Measurements from ENCODE around the gene IREB2. TPM values are rescaled to one million over a fixed set of nuclear protein-coding genes. Genes with fewer than 3 reads are reported as not detected.
"Not testable (repeated sequence)": the region's sequence is repeated elsewhere in the genome, so short reads cannot be mapped to it uniquely, and the experiment has no call there.

The IREB2 gene
- total and polyA plus RNA-seq, 4 experiments from 2014 or later, result 7.6 to 71.9 (median 42.2) TPM

DNA sequence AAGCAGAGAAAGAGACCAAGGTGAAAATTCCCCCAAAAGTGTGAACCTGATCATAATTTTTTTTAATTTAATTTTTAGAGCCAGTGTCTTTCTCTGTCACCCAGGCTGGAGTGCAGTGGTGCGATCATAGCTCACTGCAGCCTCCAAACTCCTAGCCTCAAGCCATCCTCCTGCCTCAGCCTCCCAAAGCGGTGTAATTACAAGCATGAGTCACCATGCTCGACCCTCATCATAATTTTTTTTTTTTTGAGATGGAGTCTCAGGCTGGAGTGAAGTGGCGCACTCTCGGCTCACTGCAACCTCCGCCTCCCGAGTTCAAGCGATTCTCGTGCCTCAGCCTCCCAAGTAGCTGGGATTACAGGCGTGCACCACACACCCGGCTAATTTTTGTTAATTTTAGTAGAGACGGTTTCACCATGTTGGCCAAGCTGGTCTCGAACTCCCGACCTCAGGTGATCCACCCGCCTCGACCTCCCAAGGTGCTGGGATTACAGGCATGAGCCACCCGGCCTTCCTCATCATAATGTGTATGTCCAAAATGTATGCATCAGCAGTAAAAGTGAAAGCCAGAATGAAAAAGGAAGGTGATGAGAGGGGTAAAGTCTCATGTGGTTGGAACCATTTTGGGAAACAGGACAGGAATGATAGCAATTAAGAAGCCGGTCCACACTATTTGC is 101.6 kb downstream of the IREB2 start:
- H3K36me3 Mint-ChIP-seq, result peaks cover 8 to 39% of the 10 kb centered on the region in 2 donors
- H3K27me3 ChIP-seq (ENCODE audit: insufficient read depth, low read length); H3K9me3 ChIP-seq (ENCODE audit: control insufficient read depth in 1 of 2, low read length in 2 of 2); H3K9me3 Mint-ChIP-seq; H3K36me3 ChIP-seq (ENCODE audit: insufficient read depth, low read length); H3K27me3 Mint-ChIP-seq; DNase-seq: not testable (repeated sequence)
- H3K4me3 Mint-ChIP-seq, result peak overlapping the region; percentile 92 to 99 (median 98)
- ChIA-PET CTCF (ENCODE audit: partially characterized antibody) (interaction anchor here (1.0 to 1.6 kb wide), 3 partner anchors 9 to 30 kb away, joined by 3 to 6 read pairs (median 5); no protein-coding TSS in a partner anchor), POLR2A (ENCODE audit: partially characterized antibody) (interaction anchor here (0.7 to 4.2 kb wide), 18 partner anchors 7 to 467 kb away, joined by 3 to 45 read pairs (median 6); partner anchors contain the start of genes CHRNA5, DNAJA4, HYKK and IREB2)
- H3K4me3 ChIP-seq (ENCODE audit: low read length in 2 of 2), result peak overlapping the region; percentile 70 to 96
- H3K4me1 ChIP-seq (ENCODE audit: insufficient read depth, low read length), result peaks cover 30% of the 10 kb centered on the region
- H3K27ac ChIP-seq (ENCODE audit: low read depth, low read length), result peak overlapping the region; percentile 97
- peak overlapping the region; percentile 89 to 100 (median 99) for H3K27ac Mint-ChIP-seq
- intact Hi-C loops (cut with micrococcal nuclease), result loop anchor here (1.0 to 2.0 kb wide), 5 partner anchors 25 to 390 kb away; partner anchors contain the start of genes CHRNA5, HYKK, IDH3A and IREB2
- peaks cover 16 to 38% (median 27%) of the 10 kb centered on the region in 4 donors for H3K4me1 Mint-ChIP-seq

DNA sequence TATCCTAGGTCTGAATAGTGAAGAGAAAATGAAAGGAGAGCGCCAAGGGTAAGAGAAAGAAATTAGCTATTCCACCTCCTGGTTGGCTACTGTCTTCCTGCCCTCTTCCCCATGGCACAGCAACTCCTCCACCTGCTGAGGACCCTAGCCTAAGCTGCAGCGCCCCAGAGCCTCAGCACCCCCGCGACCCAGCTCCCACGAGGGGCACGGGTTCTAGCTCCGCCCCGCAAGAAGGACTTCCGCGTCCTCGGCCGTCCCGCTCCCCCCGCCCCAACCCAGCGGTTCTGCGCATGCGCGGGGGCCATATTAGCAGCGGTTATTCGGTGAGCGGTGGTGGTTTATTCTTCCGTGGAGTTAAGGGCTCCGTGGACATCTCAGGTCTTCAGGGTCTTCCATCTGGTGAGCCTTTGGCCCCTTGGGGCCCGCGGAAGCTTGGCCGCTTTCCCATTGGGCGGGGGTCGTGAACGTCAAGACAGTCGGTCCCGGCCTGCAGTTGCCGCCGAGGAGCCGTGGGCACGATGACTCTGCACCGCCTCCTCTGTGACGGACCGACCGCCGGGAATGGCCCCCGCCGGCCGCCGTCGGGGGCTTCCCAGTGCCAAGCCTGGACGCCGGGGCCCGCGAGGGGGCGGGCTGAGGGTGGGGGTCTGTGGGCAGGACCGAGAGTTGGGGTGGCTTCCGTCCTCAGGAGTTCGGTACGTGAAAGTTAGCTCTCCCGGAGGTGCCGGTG is 102.3 kb downstream of the IREB2 start, which contains the start of gene PSMA4:
Gene PSMA4, plus strand, starts transcription at position 304 of the 730 bp plus-strand sequence. CDS start 1,484 bp downstream, outside the sequence.
- H3K4me1 Mint-ChIP-seq, result peaks cover 17 to 38% (median 27%) of the 10 kb centered on the region in 4 donors
- ChIA-PET CTCF (ENCODE audit: partially characterized antibody) (interaction anchor here (1.0 to 1.6 kb wide), 4 partner anchors 10 to 31 kb away, joined by 3 to 6 read pairs (median 4); no protein-coding TSS in a partner anchor), POLR2A (ENCODE audit: partially characterized antibody) (interaction anchor here (0.8 to 4.2 kb wide), 18 partner anchors 8 to 468 kb away, joined by 3 to 45 read pairs (median 6); partner anchors contain the start of genes CHRNA5, DNAJA4, HYKK and IREB2)
- Histone ChIP-seq H3K27ac (ENCODE audit: low read depth, low read length) (peak within 1 kb of the TSS; percentile 97), H3K36me3 (ENCODE audit: insufficient read depth, low read length) (peaks cover 15% of the 10 kb centered on the region), H3K27me3 (ENCODE audit: insufficient read depth, low read length) (no peaks in the 10 kb centered on the region), H3K9me3 (ENCODE audit: control insufficient read depth in 1 of 2, low read length in 2 of 2) (no peaks in the 10 kb centered on the region), H3K4me3 (ENCODE audit: low read length in 2 of 2) (peak within 1 kb of the TSS; percentile 70 to 96), H3K4me1 (ENCODE audit: insufficient read depth, low read length) (peaks cover 30% of the 10 kb centered on the region)
- peaks cover 0 to 7% (median 0%) of the 10 kb centered on the region in 8 donors for H3K9me3 Mint-ChIP-seq
- DNase-seq, result peak; percentile 92 to 97 (median 94)
- intact Hi-C loops (cut with micrococcal nuclease), result loop anchor here (1.0 to 2.0 kb wide), 5 partner anchors 24 to 391 kb away; partner anchors contain the start of genes CHRNA5, HYKK, IDH3A and IREB2
- H3K27me3 Mint-ChIP-seq, result no peaks in the 10 kb centered on the region
- H3K4me3 Mint-ChIP-seq, result peak within 1 kb of the TSS; percentile 92 to 99 (median 98)
- H3K36me3 Mint-ChIP-seq, result peaks cover 13 to 44% of the 10 kb centered on the region in 2 donors
- H3K27ac Mint-ChIP-seq, result peak within 1 kb of the TSS; percentile 89 to 100 (median 99)

DNA sequence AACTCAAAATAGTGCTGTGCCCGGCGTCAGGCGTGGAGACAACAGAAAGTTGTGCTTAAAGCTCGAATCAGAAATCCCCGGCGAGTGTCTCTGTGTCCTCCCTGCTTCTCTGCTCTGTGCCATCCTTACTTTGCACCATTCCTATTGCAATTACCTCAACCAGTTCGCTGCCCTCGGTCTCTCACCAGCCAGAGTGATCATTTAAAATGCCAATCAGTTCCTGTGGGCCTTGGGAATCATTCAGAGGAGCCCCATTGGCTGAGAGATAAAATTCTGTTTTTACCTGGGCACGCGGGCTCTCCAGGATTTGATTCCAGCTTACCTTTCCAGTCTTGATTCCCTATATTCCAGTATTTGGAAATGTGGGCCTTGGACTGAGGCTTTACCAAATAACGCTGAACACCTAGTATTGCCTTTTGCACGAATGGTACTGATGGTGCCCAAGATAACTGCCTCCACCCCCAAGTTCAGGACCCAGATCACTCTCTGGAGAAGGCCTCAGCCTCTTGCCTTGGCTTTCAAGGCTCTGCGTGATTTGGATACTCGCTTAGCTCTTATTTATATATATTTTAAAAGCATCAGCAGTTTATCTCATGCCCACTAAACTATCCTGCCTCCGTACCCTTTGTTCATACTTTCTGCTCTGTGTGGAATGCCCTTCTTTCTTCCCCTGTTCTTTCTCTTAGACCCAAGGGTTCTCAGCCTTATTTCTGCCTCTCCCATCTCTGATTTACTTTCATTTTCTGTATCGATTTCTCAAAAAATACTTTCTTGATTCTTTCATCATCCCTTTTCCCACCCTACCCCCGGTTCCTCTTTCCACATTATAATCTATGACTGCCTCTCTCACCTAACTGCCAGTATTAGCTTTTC is 103.1 kb downstream of the IREB2 start:
- H3K36me3 Mint-ChIP-seq, result peaks cover 16 to 52% of the 10 kb centered on the region in 2 donors
- H3K27me3 Mint-ChIP-seq, result no peaks in the 10 kb centered on the region
- peaks cover 0 to 7% (median 0%) of the 10 kb centered on the region in 8 donors for H3K9me3 Mint-ChIP-seq
- Histone ChIP-seq H3K4me1 (ENCODE audit: insufficient read depth, low read length) (peaks cover 30% of the 10 kb centered on the region), H3K9me3 (ENCODE audit: control insufficient read depth in 1 of 2, low read length in 2 of 2) (no peaks in the 10 kb centered on the region), H3K36me3 (ENCODE audit: insufficient read depth, low read length) (peaks cover 23% of the 10 kb centered on the region), H3K27ac (ENCODE audit: low read depth, low read length) (peak overlapping the region; percentile 97), H3K27me3 (ENCODE audit: insufficient read depth, low read length) (no peaks in the 10 kb centered on the region), H3K4me3 (ENCODE audit: low read length in 2 of 2) (peak overlapping the region; percentile 70 to 96)
- POLR2A ChIA-PET (ENCODE audit: partially characterized antibody), result interaction anchor here (1.2 to 4.2 kb wide), 15 partner anchors 8 to 468 kb away, joined by 3 to 45 read pairs (median 7); partner anchors contain the start of genes CHRNA5, DNAJA4, HYKK and IREB2
- CTCF ChIA-PET (ENCODE audit: partially characterized antibody), result interaction anchor here (1.1 to 1.6 kb wide), 3 partner anchors 11 to 24 kb away, joined by 3 to 6 read pairs (median 5); no protein-coding TSS in a partner anchor
- H3K27ac Mint-ChIP-seq, result peak overlapping the region; percentile 89 to 99 (median 99)
- DNase-seq, result peak in 4 of 5 donors; percentile 11 to 34 (median 17)
- intact Hi-C loops (cut with micrococcal nuclease), result loop anchor here (1.0 to 2.0 kb wide), 5 partner anchors 24 to 392 kb away; partner anchors contain the start of genes CHRNA5, HYKK, IDH3A and IREB2
- peaks cover 17 to 40% (median 27%) of the 10 kb centered on the region in 4 donors for H3K4me1 Mint-ChIP-seq
- peak overlapping the region; percentile 92 to 99 (median 98) for H3K4me3 Mint-ChIP-seq

DNA sequence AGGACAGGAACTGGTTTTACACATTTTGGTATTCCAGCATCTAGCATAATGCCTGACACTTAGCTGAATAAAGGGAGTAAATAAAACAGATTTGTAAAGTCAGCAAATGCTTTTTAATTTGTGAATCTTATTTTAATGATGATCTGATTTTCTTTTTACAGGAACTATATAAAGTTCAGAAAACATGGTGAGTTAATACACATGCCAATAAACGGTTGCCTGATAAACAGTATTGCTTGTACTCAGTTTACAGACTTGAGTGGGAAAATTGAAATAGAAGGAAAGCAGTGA is 103.7 kb downstream of the IREB2 start:
- DNase-seq, result no peak
- ChIA-PET POLR2A (ENCODE audit: partially characterized antibody) (interaction anchor here (2.0 to 4.2 kb wide), 7 partner anchors 8 to 277 kb away, joined by 6 to 45 read pairs (median 20); partner anchors contain the start of genes CHRNA5, DNAJA4, HYKK and IREB2), CTCF (ENCODE audit: partially characterized antibody) (no interaction called here)
- Mint-ChIP-seq H3K9me3 (peaks cover 0 to 7% (median 0%) of the 10 kb centered on the region in 8 donors), H3K27ac (peak overlapping the region; percentile 89 to 99 (median 99)), H3K4me1 (peaks cover 17 to 41% (median 27%) of the 10 kb centered on the region in 4 donors), H3K27me3 (no peaks in the 10 kb centered on the region), H3K4me3 (peak overlapping the region; percentile 92 to 99 (median 98)), H3K36me3 (peaks cover 16 to 56% of the 10 kb centered on the region in 2 donors)
- Histone ChIP-seq H3K9me3 (ENCODE audit: control insufficient read depth in 1 of 2, low read length in 2 of 2) (no peaks in the 10 kb centered on the region), H3K27me3 (ENCODE audit: insufficient read depth, low read length) (no peaks in the 10 kb centered on the region), H3K36me3 (ENCODE audit: insufficient read depth, low read length) (peaks cover 28% of the 10 kb centered on the region), H3K4me3 (ENCODE audit: low read length in 2 of 2) (peak overlapping the region; percentile 70 to 96), H3K27ac (ENCODE audit: low read depth, low read length) (peak overlapping the region; percentile 97), H3K4me1 (ENCODE audit: insufficient read depth, low read length) (peaks cover 30% of the 10 kb centered on the region)
- intact Hi-C loops (cut with micrococcal nuclease), result loop anchor here (2.0 kb wide), 2 partner anchors 23 to 331 kb away; partner anchors contain the start of genes CHRNA5 and MORF4L1

DNA sequence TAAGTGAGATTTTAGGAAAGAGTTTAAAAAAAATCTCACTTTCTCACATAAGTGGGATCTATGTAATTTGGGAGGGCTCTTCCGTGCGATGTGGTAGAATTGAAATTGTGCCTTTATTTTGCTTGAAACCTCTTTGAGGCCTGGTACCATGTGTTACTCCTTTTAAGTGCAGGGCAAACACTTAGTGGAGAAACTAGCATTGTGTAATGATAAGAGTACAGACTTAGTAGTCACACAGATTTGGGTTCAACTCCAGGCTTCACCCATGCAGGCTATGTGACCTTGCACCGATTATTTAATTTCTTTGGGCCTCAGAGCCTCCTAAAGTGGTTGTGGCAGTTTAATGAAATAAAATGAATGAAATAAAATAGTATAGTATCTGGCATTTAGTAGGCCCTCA is 104.6 kb downstream of the IREB2 start:
- Mint-ChIP-seq H3K27me3 (no peaks in the 10 kb centered on the region), H3K9me3 (peaks cover 0 to 7% (median 0%) of the 10 kb centered on the region in 8 donors), H3K4me3 (peak overlapping the region in 7 of 8 donors; percentile 39 to 99 (median 58)), H3K27ac (peak overlapping the region in 6 of 7 donors; percentile 52 to 90 (median 76)), H3K4me1 (peaks cover 17 to 41% (median 27%) of the 10 kb centered on the region in 4 donors), H3K36me3 (peaks cover 16 to 63% of the 10 kb centered on the region in 2 donors)
- ChIA-PET POLR2A (ENCODE audit: partially characterized antibody) (interaction anchor here (3.8 to 4.2 kb wide), 2 partner anchors 22 to 105 kb away, joined by 43 to 45 read pairs; partner anchors contain the start of genes CHRNA5 and IREB2), CTCF (ENCODE audit: partially characterized antibody) (interaction anchor here (1.0 kb wide), 1 partner anchor 10 kb away, joined by 3 read pairs; no protein-coding TSS in a partner anchor)
- no peaks in the 10 kb centered on the region for H3K27me3 ChIP-seq (ENCODE audit: insufficient read depth, low read length)
- H3K4me1 ChIP-seq (ENCODE audit: insufficient read depth, low read length), result peaks cover 30% of the 10 kb centered on the region
- peaks cover 36% of the 10 kb centered on the region for H3K36me3 ChIP-seq (ENCODE audit: insufficient read depth, low read length)
- intact Hi-C loops (cut with micrococcal nuclease), result no loop called here
- DNase-seq, result no peak
- no peaks in the 10 kb centered on the region for H3K9me3 ChIP-seq (ENCODE audit: control insufficient read depth in 1 of 2, low read length in 2 of 2)
- H3K4me3 ChIP-seq (ENCODE audit: low read length in 2 of 2), result no peak overlapping the region
- H3K27ac ChIP-seq (ENCODE audit: low read depth, low read length), result peak overlapping the region; percentile 97

GRCh38 chr15:78550194-78550593 is 112.2 kb downstream of the IREB2 start:
- Mint-ChIP-seq H3K27ac (no peak overlapping the region), H3K27me3 (no peaks in the 10 kb centered on the region), H3K9me3 (no peaks in the 10 kb centered on the region), H3K4me3 (no peak overlapping the region), H3K4me1 (peaks cover 0 to 3% (median 1%) of the 10 kb centered on the region in 4 donors), H3K36me3 (peaks cover 24 to 55% of the 10 kb centered on the region in 2 donors)
- H3K9me3 ChIP-seq (ENCODE audit: control insufficient read depth in 1 of 2, low read length in 2 of 2), result no peaks in the 10 kb centered on the region
- no peaks in the 10 kb centered on the region for H3K4me1 ChIP-seq (ENCODE audit: insufficient read depth, low read length)
- no peak overlapping the region for H3K27ac ChIP-seq (ENCODE audit: low read depth, low read length)
- intact Hi-C loops (cut with micrococcal nuclease), result no loop called here
- ChIA-PET CTCF (ENCODE audit: partially characterized antibody) (no interaction called here), POLR2A (ENCODE audit: partially characterized antibody) (interaction anchor here (0.7 to 3.0 kb wide), 4 partner anchors 10 to 99 kb away, joined by 4 to 20 read pairs (median 4); partner anchors contain the start of genes CHRNA5 and PSMA4)
- H3K27me3 ChIP-seq (ENCODE audit: insufficient read depth, low read length), result no peaks in the 10 kb centered on the region
- no peak overlapping the region for H3K4me3 ChIP-seq (ENCODE audit: low read length in 2 of 2)
- no peak for DNase-seq
- H3K36me3 ChIP-seq (ENCODE audit: insufficient read depth, low read length), result peaks cover 44% of the 10 kb centered on the region

Data from CD4-positive, alpha-beta memory T cell (primary cell).